HepG2 (cell line): ENCODE data around the gene PDGFB. TPM values are rescaled to one million over a fixed set of nuclear protein-coding genes. Genes with fewer than 3 reads are reported as not detected.

Experiments used
- AFF4 ChIP-seq: sonication (generic); formaldehyde crosslinking; IDR thresholded peaks from 2 replicates; pipeline ENCODE4 v1.4.0; 2020; ENCODE audit warnings: missing genetic modification reagents
- AKNA ChIP-seq: sonication (generic); formaldehyde crosslinking; IDR thresholded peaks from 2 replicates; pipeline ENCODE4 v1.4.0; 2020; ENCODE audit warnings: missing genetic modification reagents, borderline replicate concordance
- ETV6 ChIP-seq: sonication (generic); formaldehyde crosslinking; conservative IDR thresholded peaks from 2 replicates; pipeline ENCODE4 v1.4.0; 2020; ENCODE audit warnings: missing genetic modification reagents
- PRMT3 ChIP-seq: sonication (generic); formaldehyde crosslinking; IDR thresholded peaks from 2 replicates; pipeline ENCODE4 v1.8.1; 2022; ENCODE audit warnings: low read depth, mild to moderate bottlenecking, moderate library complexity, missing genetic modification reagents, borderline replicate concordance
- ZBTB25 ChIP-seq: IDR thresholded peaks from 2 replicates; pipeline ENCODE4 v1.6.1; 2018; ENCODE audit warnings: missing genetic modification reagents
- ZNF512B ChIP-seq: sonication (generic); formaldehyde crosslinking; IDR thresholded peaks from 2 replicates; pipeline ENCODE4 v1.5.1; 2020; ENCODE audit warnings: missing genetic modification reagents, mild to moderate bottlenecking, borderline replicate concordance
- ZNF687 ChIP-seq: sonication (generic); formaldehyde crosslinking; IDR thresholded peaks from 2 replicates; pipeline ENCODE4 v1.5.1; 2020; ENCODE audit warnings: mild to moderate bottlenecking, missing genetic modification reagents, moderate library complexity
- ZSCAN21 ChIP-seq: sonication (generic); formaldehyde crosslinking; IDR thresholded peaks from 2 replicates; pipeline ENCODE4 v1.8.0; 2022; ENCODE audit warnings: mild to moderate bottlenecking, missing genetic modification reagents, moderate library complexity, borderline replicate concordance
- polyA plus RNA-seq, 8 experiments: library from polyadenylated mRNA; depleted of rRNA in 3 of 8; stranded (reverse) in 7 of 8; unstranded in 1 of 8; fragments of >200 nt; fragmentation: Illumina TruSeq in 4 of 8; extraction: Trizol in 4 of 8; gene quantifications; 2 replicates each; pipeline versions ENCODE4 v1.2.1 to v1.2.3, GENCODE V29; 2011 to 2016; ENCODE audit warnings: low read depth in 4 of 8, missing spikeins in 1 of 8, mixed read lengths in 1 of 8; ENCODE audit not compliant: insufficient read depth in 1 of 8
- total RNA-seq, 5 experiments: library from RNA; depleted of rRNA; stranded (reverse); fragments of >200 nt; fragmentation: Illumina TruSeq; extraction: Trizol; gene quantifications; 2 replicates each; pipeline ENCODE4 v1.2.3, GENCODE V29; 2016; ENCODE audit warnings: low read depth in 1 of 5

PDGFB gene
- total and polyA plus RNA-seq, 2 of the 13 experiments (the other 11 are each of a cell fraction or from before 2014, with no cell fraction given), result 1.4 to 10.1 TPM

- TF ChIP-seq ZBTB25 (CRISPR knock-in tag) (no peak), AKNA (CRISPR knock-in tag) (no peak), PRMT3 (CRISPR knock-in tag) (no peak), ZNF512B (CRISPR knock-in tag) (peak; percentile 88), ZNF687 (CRISPR knock-in tag) (peak; percentile 98), ETV6 (CRISPR knock-in tag) (peak; percentile 99), ZSCAN21 (CRISPR knock-in tag) (peak; percentile 73; the same call in 1 of the 2 replicates), AFF4 (0 out of 2 replicates have a peak, but pooled peaks have one; percentile 2)
These were observed 3.7 kb downstream of the PDGFB start (continued) for GRCh38 chr22:39240831-39241793.
